ENCODE data around the gene PTPRZ1. TPM values are rescaled to one million over a fixed set of nuclear protein-coding genes. Genes with fewer than 3 reads are reported as not detected.
A peak's percentile ranks its signal among the peaks of the same experiment; 100 is the strongest.

Gene PTPRZ1
- total RNA-seq, 1 experiment from 2014 or later = 105 TPM

- TF ChIP-seq, protein P1, sequence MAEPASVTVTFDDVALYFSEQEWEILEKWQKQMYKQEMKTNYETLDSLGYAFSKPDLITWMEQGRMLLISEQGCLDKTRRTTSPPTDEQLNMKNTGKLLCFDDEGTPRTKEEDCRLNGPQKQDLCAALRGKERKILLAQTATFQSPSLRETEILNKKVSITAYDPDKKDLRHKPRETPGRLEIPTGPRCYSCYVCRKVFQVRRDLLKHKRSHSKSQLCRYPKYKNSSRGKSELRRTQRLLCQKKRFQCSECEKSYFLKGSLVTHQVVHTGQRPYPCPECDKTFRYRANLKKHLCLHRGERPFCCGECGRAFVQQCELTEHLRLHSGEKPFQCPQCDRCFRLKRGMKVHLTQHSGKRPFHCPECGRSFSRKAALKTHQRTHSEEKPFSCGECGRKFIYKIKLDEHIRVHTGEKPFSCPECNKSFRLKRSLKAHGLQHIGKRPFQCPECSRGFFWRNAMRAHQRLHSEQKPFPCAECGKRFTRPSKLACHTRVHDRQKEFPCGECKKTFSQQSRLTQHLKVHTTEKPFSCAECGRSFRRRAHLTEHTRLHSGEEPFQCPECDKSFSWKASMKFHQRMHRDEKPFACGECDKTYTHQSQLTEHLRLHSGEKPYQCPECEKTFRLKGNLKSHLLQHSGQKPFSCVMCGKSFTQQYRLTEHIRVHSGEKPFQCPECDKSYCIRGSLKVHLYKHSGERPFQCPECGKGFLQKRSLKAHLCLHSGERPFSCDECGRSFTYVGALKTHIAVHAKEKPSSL (CRISPR knock-in tag; conservative IDR thresholded peaks at IDR 0.05) = 0 out of 2 replicates have a peak, but pooled peaks have one; percentile 11
- TF ChIP-seq TCF7 (CRISPR knock-in tag; IDR thresholded peaks at IDR 0.05; ENCODE audit: low read depth) (no peak), FOXJ3 (CRISPR knock-in tag; IDR thresholded peaks at IDR 0.05; ENCODE audit: borderline replicate concordance) (no peak), NR3C1 (CRISPR knock-in tag; conservative IDR thresholded peaks at IDR 0.05; ENCODE audit: low read depth) (no peak), OVOL2 (CRISPR knock-in tag; IDR thresholded peaks at IDR 0.05; ENCODE audit: borderline replicate concordance) (no peak), ZBTB43 (CRISPR knock-in tag; IDR thresholded peaks at IDR 0.05) (peak; percentile 71; the same call in 1 of the 2 replicates), CREM (CRISPR knock-in tag; IDR thresholded peaks at IDR 0.05) (0 out of 2 replicates have a peak, but pooled peaks have one; percentile 21), HMGXB4 (CRISPR knock-in tag; IDR thresholded peaks at IDR 0.05) (no peak), RORB (CRISPR knock-in tag; IDR thresholded peaks at IDR 0.05) (no peak), ZNF232 (CRISPR knock-in tag; IDR thresholded peaks at IDR 0.05) (no peak), ATF3 (CRISPR knock-in tag; conservative IDR thresholded peaks at IDR 0.05) (no peak)
- TF ChIP-seq, protein P2, sequence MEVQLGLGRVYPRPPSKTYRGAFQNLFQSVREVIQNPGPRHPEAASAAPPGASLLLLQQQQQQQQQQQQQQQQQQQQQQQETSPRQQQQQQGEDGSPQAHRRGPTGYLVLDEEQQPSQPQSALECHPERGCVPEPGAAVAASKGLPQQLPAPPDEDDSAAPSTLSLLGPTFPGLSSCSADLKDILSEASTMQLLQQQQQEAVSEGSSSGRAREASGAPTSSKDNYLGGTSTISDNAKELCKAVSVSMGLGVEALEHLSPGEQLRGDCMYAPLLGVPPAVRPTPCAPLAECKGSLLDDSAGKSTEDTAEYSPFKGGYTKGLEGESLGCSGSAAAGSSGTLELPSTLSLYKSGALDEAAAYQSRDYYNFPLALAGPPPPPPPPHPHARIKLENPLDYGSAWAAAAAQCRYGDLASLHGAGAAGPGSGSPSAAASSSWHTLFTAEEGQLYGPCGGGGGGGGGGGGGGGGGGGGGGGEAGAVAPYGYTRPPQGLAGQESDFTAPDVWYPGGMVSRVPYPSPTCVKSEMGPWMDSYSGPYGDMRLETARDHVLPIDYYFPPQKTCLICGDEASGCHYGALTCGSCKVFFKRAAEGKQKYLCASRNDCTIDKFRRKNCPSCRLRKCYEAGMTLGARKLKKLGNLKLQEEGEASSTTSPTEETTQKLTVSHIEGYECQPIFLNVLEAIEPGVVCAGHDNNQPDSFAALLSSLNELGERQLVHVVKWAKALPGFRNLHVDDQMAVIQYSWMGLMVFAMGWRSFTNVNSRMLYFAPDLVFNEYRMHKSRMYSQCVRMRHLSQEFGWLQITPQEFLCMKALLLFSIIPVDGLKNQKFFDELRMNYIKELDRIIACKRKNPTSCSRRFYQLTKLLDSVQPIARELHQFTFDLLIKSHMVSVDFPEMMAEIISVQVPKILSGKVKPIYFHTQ (CRISPR knock-in tag; IDR thresholded peaks at IDR 0.05) = peak; percentile 41; the same call in 1 of the 2 replicates
- TF ChIP-seq, protein P3, sequence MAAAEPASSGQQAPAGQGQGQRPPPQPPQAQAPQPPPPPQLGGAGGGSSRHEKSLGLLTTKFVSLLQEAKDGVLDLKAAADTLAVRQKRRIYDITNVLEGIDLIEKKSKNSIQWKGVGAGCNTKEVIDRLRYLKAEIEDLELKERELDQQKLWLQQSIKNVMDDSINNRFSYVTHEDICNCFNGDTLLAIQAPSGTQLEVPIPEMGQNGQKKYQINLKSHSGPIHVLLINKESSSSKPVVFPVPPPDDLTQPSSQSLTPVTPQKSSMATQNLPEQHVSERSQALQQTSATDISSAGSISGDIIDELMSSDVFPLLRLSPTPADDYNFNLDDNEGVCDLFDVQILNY (CRISPR knock-in tag; IDR thresholded peaks at IDR 0.05) = no peak
- TF ChIP-seq, protein P4, sequence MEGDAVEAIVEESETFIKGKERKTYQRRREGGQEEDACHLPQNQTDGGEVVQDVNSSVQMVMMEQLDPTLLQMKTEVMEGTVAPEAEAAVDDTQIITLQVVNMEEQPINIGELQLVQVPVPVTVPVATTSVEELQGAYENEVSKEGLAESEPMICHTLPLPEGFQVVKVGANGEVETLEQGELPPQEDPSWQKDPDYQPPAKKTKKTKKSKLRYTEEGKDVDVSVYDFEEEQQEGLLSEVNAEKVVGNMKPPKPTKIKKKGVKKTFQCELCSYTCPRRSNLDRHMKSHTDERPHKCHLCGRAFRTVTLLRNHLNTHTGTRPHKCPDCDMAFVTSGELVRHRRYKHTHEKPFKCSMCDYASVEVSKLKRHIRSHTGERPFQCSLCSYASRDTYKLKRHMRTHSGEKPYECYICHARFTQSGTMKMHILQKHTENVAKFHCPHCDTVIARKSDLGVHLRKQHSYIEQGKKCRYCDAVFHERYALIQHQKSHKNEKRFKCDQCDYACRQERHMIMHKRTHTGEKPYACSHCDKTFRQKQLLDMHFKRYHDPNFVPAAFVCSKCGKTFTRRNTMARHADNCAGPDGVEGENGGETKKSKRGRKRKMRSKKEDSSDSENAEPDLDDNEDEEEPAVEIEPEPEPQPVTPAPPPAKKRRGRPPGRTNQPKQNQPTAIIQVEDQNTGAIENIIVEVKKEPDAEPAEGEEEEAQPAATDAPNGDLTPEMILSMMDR (IDR thresholded peaks at IDR 0.05) = no peak
- TF ChIP-seq, protein P5, sequence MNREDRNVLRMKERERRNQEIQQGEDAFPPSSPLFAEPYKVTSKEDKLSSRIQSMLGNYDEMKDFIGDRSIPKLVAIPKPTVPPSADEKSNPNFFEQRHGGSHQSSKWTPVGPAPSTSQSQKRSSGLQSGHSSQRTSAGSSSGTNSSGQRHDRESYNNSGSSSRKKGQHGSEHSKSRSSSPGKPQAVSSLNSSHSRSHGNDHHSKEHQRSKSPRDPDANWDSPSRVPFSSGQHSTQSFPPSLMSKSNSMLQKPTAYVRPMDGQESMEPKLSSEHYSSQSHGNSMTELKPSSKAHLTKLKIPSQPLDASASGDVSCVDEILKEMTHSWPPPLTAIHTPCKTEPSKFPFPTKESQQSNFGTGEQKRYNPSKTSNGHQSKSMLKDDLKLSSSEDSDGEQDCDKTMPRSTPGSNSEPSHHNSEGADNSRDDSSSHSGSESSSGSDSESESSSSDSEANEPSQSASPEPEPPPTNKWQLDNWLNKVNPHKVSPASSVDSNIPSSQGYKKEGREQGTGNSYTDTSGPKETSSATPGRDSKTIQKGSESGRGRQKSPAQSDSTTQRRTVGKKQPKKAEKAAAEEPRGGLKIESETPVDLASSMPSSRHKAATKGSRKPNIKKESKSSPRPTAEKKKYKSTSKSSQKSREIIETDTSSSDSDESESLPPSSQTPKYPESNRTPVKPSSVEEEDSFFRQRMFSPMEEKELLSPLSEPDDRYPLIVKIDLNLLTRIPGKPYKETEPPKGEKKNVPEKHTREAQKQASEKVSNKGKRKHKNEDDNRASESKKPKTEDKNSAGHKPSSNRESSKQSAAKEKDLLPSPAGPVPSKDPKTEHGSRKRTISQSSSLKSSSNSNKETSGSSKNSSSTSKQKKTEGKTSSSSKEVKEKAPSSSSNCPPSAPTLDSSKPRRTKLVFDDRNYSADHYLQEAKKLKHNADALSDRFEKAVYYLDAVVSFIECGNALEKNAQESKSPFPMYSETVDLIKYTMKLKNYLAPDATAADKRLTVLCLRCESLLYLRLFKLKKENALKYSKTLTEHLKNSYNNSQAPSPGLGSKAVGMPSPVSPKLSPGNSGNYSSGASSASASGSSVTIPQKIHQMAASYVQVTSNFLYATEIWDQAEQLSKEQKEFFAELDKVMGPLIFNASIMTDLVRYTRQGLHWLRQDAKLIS (CRISPR knock-in tag; IDR thresholded peaks at IDR 0.05; ENCODE audit: borderline replicate concordance) = no peak
These were observed 64.1 kb downstream of the PTPRZ1 start (continued) for GRCh38 chr7:121936951-121937623.

All from WTC11 (cell line).